DMS79 (cell line): ENCODE measurements around the gene PARL.

Source experiments
- DNase-seq: peaks from one replicate; lab custom pipeline; 2025; lab: John Stamatoyannopoulos, UW

PARL gene, protein sequence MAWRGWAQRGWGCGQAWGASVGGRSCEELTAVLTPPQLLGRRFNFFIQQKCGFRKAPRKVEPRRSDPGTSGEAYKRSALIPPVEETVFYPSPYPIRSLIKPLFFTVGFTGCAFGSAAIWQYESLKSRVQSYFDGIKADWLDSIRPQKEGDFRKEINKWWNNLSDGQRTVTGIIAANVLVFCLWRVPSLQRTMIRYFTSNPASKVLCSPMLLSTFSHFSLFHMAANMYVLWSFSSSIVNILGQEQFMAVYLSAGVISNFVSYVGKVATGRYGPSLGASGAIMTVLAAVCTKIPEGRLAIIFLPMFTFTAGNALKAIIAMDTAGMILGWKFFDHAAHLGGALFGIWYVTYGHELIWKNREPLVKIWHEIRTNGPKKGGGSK

DNA sequence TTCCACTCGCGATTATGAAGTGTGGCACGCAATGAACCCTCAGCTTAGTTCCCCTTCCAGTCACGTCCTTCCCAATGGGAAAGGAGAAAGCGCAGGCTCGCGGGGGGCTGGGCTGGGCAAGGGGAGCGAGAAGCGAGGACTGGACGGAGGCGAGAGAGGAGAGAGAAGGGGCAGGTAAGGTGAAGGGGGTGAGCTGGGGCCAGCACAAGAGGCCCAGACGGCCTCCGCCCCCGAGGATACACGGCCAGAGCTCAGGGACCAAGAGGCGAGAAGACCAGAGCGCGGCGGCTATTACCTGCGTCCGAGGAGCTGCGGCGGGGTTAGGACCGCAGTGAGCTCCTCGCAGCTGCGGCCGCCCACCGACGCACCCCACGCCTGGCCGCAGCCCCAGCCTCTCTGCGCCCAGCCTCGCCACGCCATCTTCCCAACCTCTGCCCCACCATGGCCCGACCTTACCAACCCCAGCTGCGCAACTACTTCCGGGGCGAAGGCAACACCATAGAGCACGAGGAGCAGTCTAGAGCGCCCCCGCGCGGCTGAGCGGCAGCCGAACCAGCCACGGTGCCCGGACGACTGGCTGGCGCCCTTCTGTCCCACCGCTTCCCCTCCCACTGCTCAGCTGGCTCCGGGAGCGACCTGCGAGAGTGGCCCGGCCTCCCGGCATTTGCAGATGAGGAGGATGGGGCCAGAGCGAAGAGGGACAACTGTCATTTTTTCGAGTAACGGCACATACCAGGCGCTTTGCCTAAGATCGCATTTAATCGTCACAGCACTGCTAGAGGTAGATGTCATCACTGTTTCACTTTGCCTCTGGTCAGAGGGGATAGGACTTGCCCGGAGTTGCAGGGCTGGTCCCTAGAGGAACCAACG lies at the start of gene PARL:
PARL (minus strand) TSS at position 454 of the 870 bp plus-strand sequence; CDS start at position 420, 34 bp downstream.
- DNase-seq, result peak; percentile 92

DNA sequence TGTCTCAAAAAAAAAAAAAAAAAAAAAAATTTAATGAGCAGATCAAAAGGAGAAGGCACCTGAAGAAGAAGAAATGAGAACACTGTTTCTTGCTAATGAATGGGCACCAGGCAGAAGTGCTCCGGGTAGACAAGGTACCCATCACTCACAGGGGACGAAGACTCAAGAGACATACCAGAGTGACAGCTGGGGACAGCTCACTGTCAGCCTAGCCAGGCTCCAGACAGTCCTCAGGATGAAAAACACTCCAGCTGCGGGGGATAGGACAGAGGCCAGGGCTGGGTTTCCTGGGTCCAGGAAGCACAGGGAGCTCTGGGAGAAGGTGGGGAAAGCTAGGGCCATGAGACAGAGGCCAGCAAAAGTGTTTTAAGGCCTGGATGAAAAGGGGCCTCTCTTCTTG lies 48.5 kb upstream of the PARL start:
- no peak for DNase-seq

DNA sequence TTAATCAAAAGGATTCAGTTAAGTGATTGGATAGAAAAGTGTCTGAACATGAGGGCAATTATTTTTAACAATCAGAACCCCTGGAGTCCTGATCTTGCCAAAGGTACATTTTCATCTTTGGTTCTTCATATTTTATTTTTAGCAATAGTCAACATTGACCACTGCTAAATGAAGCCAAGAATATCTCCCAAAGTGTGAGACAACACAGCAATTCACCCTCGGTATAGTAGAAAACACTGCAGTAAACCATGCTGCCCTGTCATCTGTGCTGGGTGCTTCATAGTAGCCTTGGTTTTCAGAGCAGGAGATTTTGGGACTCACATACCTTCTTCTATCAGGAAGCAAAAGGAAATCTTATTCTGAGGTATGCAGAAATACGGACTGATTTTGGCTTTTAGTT lies 47.2 kb upstream of the PARL start:
- no peak for DNase-seq

DNA sequence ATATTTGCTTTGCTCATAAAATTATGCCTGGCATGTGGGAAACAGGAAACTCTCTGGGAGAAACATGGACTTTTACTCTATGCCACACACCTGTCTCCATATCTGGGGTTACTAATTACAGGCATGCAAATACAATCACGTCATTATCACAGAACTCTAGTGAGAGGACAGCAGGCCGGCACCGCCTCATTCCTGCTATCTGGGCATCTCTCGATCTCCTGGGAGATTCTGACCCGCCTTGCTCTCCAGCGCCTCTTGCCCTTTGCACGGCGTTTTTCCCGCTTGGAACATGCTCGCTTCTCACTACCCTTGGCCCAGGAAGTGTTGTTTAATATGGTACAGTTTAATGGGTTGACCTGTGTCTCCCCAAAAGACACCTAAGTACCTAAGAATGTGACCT lies 45.4 kb upstream of the PARL start:
- DNase-seq, result no peak

DNA sequence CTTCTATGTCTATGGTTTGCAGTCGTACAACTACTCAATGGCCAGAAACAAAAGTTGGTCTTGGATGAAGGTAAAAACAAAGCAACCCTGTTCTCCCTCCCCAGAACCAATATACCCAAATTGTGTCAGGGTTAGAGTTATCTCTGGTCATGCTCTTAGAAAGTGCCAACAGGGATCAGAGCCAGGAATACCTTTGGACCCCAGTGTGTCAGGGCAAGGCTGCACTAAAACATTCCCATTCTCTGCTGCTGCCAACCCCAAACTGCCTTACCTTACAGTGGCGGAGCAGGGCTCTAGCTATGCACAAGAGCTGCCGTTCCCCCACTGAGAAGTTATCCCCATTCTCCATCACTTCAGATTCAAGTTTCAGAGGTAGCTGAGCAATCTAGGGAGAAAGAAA lies 42.4 kb upstream of the PARL start:
- DNase-seq, result no peak

DNA sequence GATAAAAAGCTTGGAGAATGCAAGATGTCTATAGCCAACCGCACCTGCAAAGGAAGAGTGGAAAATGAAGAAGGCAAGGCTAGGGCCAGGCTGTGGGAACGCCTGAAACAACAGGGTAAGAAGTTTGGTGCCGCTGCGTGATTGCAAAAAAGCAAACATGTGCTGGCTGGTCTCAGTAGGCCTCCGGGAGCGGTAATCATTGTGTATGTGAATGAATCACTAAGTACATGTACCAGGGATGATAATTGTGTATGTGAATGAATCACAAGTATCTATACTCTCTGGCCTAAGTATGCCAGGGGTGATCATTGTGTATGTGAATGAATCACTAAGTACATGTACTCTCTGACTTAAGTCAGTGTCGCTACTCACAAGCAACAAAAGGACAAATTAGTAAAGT lies 40.3 kb upstream of the PARL start:
- DNase-seq, result no peak

DNA sequence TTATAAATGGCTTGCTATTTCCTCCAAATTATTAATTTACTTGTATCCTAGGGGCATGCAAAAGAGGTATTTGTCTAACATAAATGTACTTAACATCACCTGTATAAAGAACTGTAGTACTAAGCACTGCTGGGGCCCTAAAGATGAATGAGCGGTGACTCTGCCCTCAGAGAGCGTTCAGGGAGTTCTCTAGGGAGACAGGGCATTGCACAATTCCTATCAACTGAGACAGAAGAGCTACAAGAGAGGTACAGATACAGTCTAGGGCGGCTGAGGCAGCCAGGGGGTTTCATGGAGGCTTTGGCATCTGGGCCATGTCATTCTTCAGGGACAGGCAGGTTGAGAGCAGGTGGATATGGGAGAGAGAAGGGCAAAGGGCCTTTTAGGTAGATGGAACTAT lies 39.9 kb upstream of the PARL start:
- no peak for DNase-seq

DNA sequence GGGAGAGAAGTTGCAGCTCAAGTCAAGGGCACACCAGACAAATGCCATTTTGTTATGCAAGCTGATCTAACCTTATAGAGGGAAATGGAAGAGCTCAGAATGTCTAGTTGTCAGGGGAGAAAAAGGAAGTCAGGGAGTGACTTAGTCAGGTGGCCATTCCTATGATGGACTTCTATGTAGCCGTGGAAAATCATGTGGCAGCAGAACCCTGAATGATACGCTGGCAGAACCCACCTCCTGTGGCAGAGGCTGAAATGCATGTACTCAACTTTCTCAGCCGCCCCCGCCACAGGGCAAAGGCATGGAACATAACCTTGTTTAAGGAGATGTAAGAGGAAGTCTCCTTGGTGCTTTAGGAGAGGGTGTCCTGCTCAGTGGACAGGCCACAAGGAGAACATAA lies 37.7 kb upstream of the PARL start:
- DNase-seq, result no peak

DNA sequence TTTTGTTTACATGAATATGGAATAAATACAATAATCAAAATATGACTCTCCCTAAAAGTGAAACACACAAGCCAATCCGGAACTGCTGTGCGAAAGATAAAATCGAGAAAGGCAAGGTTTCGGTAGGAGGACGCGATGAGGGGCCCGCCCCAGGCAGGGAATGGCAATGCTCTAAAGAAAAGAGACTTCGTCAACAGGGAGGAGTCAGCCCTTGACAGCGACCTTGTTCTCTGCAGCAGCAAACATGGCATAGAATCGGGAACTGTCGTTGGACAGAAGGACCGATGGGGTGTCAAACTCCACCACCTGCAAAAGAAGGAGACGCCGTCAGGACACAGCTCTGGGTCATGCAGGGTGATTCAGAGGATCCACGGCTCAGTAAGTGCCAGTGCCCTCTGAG lies 36.4 kb upstream of the PARL start:
- no peak for DNase-seq

DNA sequence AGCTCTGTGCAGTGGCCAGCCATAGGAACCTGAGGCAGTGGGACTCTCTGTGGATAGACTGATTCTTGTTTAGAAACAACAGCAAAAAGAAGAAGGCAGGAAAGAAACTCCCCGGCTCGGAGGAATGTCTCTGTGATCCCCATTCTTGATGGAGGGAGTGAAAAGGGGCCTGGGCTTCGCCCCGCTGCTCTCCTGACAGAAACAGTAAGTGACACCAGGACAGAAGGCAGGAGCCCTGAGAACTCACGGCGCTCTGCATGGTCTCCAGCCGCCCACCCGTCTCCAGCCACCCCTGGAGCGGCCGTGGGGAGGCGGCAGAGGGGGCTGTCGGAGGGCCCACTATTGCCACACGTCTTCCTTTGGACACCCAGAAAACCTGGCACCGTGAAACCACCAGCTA lies 35.7 kb upstream of the PARL start:
- DNase-seq, result no peak

DNA sequence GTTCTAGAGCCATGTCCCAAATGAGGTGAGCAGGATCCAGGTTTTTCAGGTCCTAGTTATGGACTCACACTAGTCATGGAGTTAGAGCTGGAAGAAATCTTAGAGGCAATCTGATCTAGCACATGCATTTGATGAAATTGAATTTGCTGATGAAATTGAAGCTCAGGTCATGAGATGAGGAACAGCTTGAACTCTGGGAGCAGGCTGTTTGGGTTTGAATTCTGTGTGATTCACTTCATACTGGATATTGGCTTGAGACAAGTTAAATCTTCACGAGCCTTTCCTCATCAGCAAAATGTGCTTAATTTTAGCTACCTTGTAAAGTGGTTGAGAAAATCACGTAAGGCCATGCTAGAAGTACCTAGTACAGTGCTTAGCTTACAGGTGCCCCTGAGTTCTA lies 33.5 kb upstream of the PARL start:
- no peak for DNase-seq

DNA sequence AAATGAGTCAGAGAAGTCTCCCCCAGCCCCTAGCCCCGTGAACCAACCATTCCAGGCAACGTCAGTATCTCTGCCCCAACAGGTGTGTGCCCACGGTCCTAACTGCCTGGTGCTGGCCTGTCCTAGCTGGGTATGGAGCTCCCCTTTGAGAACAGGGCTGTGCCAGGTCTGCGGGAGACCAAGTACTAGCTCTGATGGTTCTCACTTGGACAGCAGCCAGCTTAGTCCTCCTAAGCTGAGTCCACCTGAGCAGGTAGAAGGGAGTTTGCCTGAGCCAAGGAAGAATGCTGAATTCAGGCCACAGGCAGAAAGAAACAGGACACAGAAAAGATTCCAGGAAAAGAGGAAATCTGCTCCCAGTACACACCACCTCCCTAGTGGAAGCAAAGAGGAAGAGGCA lies 33.1 kb upstream of the PARL start:
- no peak for DNase-seq

DNA sequence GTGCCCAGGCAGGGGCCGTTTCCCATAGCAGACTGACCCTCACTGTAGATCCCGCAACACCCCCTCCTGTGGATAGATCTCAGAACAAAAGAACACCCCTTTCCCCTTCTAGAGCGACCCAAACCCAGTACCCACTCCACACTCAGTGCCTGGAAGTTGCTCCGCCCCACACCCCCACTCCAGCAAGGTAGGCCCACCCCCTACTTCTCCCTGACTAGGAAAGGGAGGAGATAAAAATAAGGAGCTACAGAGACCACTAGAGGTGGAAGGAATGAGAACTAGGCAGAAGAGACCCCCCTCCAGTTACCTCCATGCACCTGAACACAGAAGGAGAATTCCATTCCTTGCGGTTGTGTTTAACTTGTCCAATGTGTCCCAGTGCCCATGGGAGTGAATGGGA lies 30.2 kb upstream of the PARL start:
- no peak for DNase-seq

DNA sequence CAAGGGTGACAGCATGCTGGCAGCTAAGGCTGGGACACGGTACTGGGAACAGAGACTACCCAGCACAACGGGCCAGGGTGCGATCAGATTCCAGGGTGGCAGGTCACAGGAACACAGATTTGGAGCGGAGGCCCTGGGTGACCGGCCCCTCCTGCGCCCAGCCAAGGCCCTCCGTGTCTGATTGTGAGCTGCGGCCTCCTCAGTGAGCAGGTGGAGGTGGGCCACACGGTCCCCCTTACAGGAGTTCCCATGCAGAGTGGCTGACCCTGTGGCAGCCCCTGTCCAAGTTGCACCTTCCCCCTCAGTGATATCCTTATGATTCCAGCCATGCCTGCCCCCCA lies 28.9 kb upstream of the PARL start:
- DNase-seq, result no peak

DNA sequence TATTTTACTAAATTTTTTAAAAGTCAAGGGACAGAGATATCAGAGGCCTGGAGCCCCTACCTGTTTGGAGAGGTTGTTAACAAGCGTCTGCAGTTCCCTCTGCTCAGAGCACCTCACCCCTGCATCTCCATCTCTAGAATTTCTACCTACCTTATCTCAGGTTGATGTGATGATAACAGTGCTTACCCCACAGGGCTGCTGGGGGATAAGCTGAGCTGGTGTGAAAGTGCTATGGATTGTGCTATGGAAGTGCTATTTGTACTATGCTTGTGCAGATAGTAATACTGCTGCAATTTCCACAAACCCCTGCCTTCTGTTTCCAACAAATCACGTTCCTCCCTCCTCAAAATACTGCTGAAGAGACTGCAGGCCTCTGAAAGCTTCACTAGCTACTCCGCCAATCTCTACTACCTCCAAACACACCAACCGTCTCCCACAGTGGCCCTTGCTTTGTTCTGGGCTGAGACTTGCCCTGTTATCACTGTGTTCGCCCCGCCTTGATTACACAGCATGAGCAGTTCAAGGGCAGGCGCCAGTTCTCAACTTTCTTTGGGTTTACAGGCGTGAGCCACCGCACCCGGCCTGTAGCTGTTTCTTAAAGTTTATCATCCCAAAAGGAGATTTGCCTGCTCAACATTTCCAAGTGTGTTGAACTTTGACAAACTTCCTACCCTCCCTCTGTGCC lies 28.4 kb upstream of the PARL start:
- no peak for DNase-seq

DNA sequence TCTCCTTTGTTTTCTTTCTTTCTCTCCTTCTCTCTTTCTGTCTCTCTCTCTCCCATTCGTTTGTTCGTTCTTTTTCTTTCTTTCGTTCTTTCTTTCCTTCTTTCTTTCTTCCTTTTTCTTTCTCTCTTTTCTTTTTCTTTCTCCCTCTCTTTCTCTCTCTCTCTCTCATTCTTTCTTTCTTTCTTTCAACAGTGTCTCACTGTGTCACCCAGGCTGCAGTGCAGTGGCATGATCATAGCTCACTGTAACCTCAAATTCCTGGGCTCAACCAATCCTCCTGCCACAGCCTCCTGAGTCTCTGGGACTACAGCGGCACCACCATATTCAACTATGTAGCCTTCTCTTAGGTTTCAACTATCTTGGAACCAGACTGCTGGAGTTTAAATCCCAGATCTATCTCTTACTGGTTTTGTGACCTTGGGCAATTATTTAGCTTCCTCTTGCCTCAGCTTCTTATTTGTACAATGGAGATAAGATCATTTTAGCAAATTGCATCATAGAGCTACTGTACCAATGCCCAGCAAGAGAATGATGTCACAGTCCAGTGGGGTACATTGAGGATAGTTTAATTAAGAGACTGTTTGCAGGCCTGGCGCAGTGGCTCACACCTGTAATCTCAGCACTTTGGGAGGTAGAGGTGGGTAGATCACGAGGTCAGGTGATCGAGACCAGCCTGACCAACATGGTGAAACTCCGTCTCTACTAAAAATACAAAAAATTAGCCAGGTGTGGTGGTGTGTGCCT lies 27.3 kb upstream of the PARL start:
- DNase-seq, result no peak

DNA sequence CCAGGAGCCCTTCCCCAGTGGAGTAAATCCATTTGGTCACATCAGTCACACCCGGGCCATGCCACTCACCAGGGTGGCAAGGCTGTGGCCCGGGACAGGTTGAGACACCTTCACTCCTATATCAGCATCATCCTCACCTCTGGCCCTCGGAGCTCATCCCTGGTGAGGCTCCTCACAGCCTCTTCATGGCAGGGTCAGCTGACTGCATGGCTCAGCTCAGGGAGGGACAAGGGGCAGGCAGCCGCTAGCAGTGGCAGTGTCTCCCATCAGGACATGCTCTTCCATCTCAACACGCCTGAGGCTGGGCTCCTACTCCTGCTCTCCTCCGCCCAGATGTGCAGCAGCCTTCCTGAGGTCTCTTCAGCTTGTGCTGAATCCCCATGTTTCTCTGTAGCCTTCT lies 26.4 kb upstream of the PARL start:
- DNase-seq, result no peak

DNA sequence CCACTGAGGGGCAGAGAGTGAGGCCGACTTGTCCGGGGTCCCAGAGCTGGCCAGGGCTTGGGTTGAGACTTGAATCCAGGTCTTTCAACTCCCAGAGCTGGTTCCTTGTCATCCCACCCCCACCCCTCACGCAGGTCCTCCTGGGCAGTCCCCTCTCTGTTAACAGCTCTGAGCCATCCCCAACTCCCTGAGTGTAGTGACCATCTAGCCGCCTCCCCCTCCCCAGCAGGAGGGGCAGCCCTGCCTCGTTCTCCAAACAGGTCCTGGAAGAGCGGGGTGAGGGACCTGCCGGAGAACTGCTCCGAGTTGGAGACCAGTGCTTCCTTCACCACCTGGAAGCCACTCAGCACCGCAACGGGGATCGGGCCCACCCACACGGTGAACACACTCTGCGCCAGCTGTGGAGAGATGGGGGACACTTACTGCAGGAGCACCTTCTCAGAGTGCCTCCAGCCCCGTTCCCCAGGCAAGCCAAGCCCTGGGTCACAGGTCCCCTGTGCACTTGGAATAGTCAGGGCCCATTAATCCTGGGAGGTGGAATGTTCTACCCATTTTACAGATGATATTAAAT lies 24.4 kb upstream of the PARL start:
- DNase-seq, result no peak

DNA sequence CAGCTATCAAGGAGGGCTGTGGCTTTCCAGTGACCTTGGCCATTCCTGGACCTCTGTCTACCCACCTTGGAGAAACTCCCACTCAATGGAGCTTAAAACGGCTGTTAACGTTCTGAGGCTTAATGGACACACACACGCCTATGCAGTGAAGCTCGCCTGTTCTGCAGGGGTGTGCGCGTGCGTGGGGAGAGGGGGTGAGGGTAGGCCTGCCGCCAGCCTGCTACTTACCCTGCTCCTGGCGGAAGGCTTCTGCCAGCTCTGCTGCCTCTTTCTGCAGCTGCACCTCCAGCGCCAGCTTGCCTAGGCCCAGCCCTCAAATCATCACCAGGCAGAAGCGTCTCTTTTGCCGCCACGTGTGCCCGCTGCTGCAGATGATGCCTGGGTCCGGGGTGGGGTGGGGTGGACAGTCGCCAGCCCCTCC lies 23.2 kb upstream of the PARL start:
- no peak for DNase-seq

DNA sequence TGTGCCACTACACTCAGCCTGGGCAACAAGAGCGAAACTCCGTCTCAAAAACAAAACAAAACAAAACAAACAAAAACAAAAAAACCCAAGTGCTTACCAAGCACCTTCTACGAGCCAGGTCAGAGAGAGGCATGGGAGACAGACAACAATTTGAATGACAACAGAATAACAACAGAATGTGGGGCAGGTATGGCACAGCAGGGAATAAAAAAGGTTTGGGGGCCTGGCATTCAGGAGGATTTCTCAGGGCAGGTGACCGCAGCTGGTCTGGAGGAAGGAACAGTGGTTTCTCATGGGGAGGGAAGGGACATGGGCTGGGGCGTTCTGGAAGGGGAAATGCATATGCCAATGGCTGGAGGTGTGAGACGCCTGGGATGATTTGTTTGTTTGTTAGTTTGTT lies 22.5 kb upstream of the PARL start:
- no peak for DNase-seq

DNA sequence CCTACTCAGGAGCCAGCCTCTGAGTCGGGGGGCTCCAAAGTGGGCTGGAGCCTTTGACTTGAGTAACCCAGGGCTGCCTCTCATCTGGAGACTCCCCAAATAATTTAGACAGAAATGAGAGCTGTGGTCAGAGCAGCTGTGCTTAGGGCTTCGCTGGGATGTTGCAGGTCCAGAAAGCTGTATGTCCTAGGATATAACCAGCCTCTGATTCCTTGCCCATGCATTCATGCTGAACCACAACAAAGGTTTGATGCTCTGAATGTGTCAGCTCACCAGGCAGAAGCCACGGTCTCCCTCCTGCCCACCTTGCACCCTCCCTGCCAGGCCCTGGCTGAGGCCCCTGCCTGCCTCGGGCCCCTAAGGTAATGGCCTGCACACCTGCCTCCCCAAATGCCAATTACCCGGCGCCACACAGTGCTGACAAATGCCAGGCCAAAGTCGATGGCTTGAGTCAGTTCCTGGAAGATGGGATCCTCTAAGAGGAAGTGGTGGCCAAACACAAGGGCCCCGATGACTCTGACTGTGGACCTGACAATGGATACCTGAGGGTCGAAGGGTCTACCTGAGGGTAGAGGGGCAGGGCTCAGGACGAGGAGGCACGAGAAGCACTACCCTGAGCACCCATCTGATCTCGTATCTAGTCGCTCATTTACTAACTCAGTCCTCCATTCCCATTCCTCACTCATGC lies 21.7 kb upstream of the PARL start:
- DNase-seq, result no peak
